HepG2 (cell line): ENCODE measurements around the gene PSMG3. TPM values are rescaled to one million over a fixed set of nuclear protein-coding genes. Genes with fewer than 3 reads are reported as not detected.

Experiments
- ARNTL ChIP-seq: sonication (generic); formaldehyde crosslinking; IDR thresholded peaks from 2 replicates; pipeline ENCODE4 v1.4.0; 2020; ENCODE audit warnings: mild to moderate bottlenecking, missing genetic modification reagents
- ASH2L ChIP-seq: fragments of 300-600, 200-600 bp; sonication (generic); IDR thresholded peaks from 2 replicates; pipeline ENCODE4 v1.7.0; 2017; ENCODE audit warnings: low read depth, mild to moderate bottlenecking, moderate library complexity, mixed read lengths, low read length; ENCODE audit not compliant: insufficient read length
- ATM ChIP-seq: fragments of 450-650 bp; IDR thresholded peaks from 2 replicates; pipeline ENCODE4 v1.7.1; 2017; ENCODE audit warnings: mild to moderate bottlenecking, borderline replicate concordance
- BCL6 ChIP-seq: IDR thresholded peaks from 2 replicates; pipeline ENCODE4 v1.6.1; 2016; ENCODE audit warnings: missing genetic modification reagents, missing compliant biosample characterization
- CBX2 ChIP-seq, 2 experiments: fragments of 200-600 bp in 1 of 2; sonication (generic); formaldehyde crosslinking in 1 of 2; IDR thresholded peaks; 2 replicates each; pipeline versions ENCODE4 v1.7.0 to v1.8.1; 2018 to 2022; ENCODE audit warnings: low read depth in 2 of 2, low read length in 1 of 2, mild to moderate bottlenecking in 1 of 2, missing genetic modification reagents in 1 of 2
- HDAC2 ChIP-seq: sonication (generic); formaldehyde crosslinking; IDR thresholded peaks from 2 replicates; pipeline ENCODE4 v1.4.0; 2020; ENCODE audit warnings: missing genetic modification reagents
- HIVEP1 ChIP-seq: sonication (generic); formaldehyde crosslinking; IDR thresholded peaks from 2 replicates; pipeline ENCODE4 v1.4.0; 2020; ENCODE audit warnings: mild to moderate bottlenecking, missing genetic modification reagents
- HNRNPUL1 ChIP-seq: fragments of 200-400 bp; formaldehyde crosslinking; IDR thresholded peaks from 2 replicates; pipeline ENCODE4 v1.6.1; 2017; ENCODE audit warnings: low read depth, mild to moderate bottlenecking, low read length, moderate library complexity
- HOXA9 ChIP-seq: sonication (generic); formaldehyde crosslinking; IDR thresholded peaks from 2 replicates; pipeline ENCODE4 v1.8.1; 2022; ENCODE audit warnings: missing genetic modification reagents, mild to moderate bottlenecking, moderate library complexity, borderline replicate concordance
- IKZF5 ChIP-seq: IDR thresholded peaks from 2 replicates; pipeline ENCODE4 v1.6.1; 2018; ENCODE audit warnings: missing genetic modification reagents, mild to moderate bottlenecking, missing compliant biosample characterization
- JDP2 ChIP-seq: sonication (generic); formaldehyde crosslinking; IDR thresholded peaks from 2 replicates; pipeline ENCODE4 v1.8.1; 2022; ENCODE audit warnings: missing genetic modification reagents, borderline replicate concordance
- KAT2B ChIP-seq: fragments of 150-350 bp; IDR thresholded peaks from 2 replicates; pipeline ENCODE4 v1.6.1; 2014; ENCODE audit warnings: low read depth, low read length, borderline replicate concordance
- KLF6 ChIP-seq: IDR thresholded peaks from 2 replicates; pipeline ENCODE4 v1.8.0; 2016; ENCODE audit warnings: missing biosample characterization, missing genetic modification reagents
- MIXL1 ChIP-seq: IDR thresholded peaks from 2 replicates; pipeline ENCODE4 v1.6.1; 2016
- NCOR1 ChIP-seq: fragments of 200-600 bp; sonication (generic); IDR thresholded peaks from 2 replicates; pipeline ENCODE4 v1.7.0; 2017; ENCODE audit warnings: antibody characterized with exemption, low read length, borderline replicate concordance
- POLR2A ChIP-seq, 2 experiments: IDR thresholded peaks; 2 replicates each; pipeline ENCODE4 v1.6.1; 2011; ENCODE audit warnings: low read depth in 2 of 2, low read length in 2 of 2, mild to moderate bottlenecking in 1 of 2, moderate library complexity in 1 of 2; ENCODE audit not compliant: insufficient read depth in 1 of 2
- RXRA ChIP-seq: sonication (generic); formaldehyde crosslinking; IDR thresholded peaks from 2 replicates; pipeline ENCODE4 v1.5.1; 2020; ENCODE audit warnings: missing genetic modification reagents
- SNRNP70 ChIP-seq: fragments of 200-400 bp; formaldehyde crosslinking; IDR thresholded peaks from 2 replicates; pipeline ENCODE4 v1.6.1; 2017; ENCODE audit warnings: mild to moderate bottlenecking, low read depth, low read length, moderate library complexity
- SOX13 ChIP-seq, 3 experiments: fragments of 450-650 bp in 1 of 3; sonication (generic) in 1 of 3; formaldehyde crosslinking in 1 of 3; IDR thresholded peaks in 2 of 3; conservative IDR thresholded peaks in 1 of 3; 2 replicates each; pipeline versions ENCODE4 v1.5.0 to v1.6.1; 2016 to 2020; ENCODE audit warnings: antibody characterized with exemption in 1 of 3, mild to moderate bottlenecking in 1 of 3, missing compliant biosample characterization in 1 of 3, missing genetic modification reagents in 1 of 3, moderate library complexity in 1 of 3
- SUZ12 ChIP-seq: fragments of 150-350 bp; IDR thresholded peaks from 2 replicates; pipeline ENCODE4 v1.6.1; 2014; ENCODE audit warnings: low read depth, low read length
- TBP ChIP-seq: sonication (generic); formaldehyde crosslinking; IDR thresholded peaks from 2 replicates; pipeline ENCODE4 v1.5.0; 2020; ENCODE audit warnings: missing genetic modification reagents
- TBX3 ChIP-seq: fragments of 450-650 bp; IDR thresholded peaks from 2 replicates; pipeline ENCODE4 v1.6.1; 2017; ENCODE audit warnings: antibody characterized with exemption, mild to moderate bottlenecking, inconsistent platforms, borderline replicate concordance
- THAP11 ChIP-seq: IDR thresholded peaks from 2 replicates; pipeline ENCODE4 v1.6.1; 2016; ENCODE audit warnings: missing biosample characterization, missing genetic modification reagents
- ZBTB38 ChIP-seq: sonication (generic); formaldehyde crosslinking; IDR thresholded peaks from 2 replicates; pipeline ENCODE4 v1.5.1; 2020; ENCODE audit warnings: mild to moderate bottlenecking, missing genetic modification reagents
- ZNF160 ChIP-seq: sonication (generic); formaldehyde crosslinking; IDR thresholded peaks from 2 replicates; pipeline ENCODE4 v1.8.0; 2022; ENCODE audit warnings: mild to moderate bottlenecking, inconsistent platforms, missing genetic modification reagents
- ZNF232 ChIP-seq: sonication (generic); formaldehyde crosslinking; IDR thresholded peaks from 2 replicates; pipeline ENCODE4 v1.4.0; 2020; ENCODE audit warnings: missing genetic modification reagents, borderline replicate concordance
- ZNF235 ChIP-seq: sonication (generic); formaldehyde crosslinking; IDR thresholded peaks from 2 replicates; pipeline ENCODE4 v1.8.1; 2023; ENCODE audit warnings: mild to moderate bottlenecking, missing genetic modification reagents, borderline replicate concordance
- ZNF264 ChIP-seq: sonication (generic); formaldehyde crosslinking; IDR thresholded peaks from 2 replicates; pipeline ENCODE4 v1.4.0; 2020; ENCODE audit warnings: missing genetic modification reagents
- ZNF331 ChIP-seq: sonication (generic); formaldehyde crosslinking; IDR thresholded peaks from 2 replicates; pipeline ENCODE4 v1.4.0; 2020; ENCODE audit warnings: missing genetic modification reagents
- ZNF563 ChIP-seq: sonication (generic); formaldehyde crosslinking; IDR thresholded peaks from 2 replicates; pipeline ENCODE4 v1.8.0; 2022; ENCODE audit warnings: mild to moderate bottlenecking, moderate library complexity, missing genetic modification reagents
- ZNF850 ChIP-seq: sonication (generic); formaldehyde crosslinking; conservative IDR thresholded peaks from 2 replicates; pipeline ENCODE4 v1.9.0; 2021; ENCODE audit warnings: mild to moderate bottlenecking, missing genetic modification reagents
- ZNF891 ChIP-seq: sonication (generic); formaldehyde crosslinking; IDR thresholded peaks from 2 replicates; pipeline ENCODE4 v1.5.0; 2020; ENCODE audit warnings: mild to moderate bottlenecking, missing genetic modification reagents
- ZSCAN22 ChIP-seq: sonication (generic); formaldehyde crosslinking; IDR thresholded peaks from 2 replicates; pipeline ENCODE4 v1.4.0; 2020; ENCODE audit warnings: mild to moderate bottlenecking, missing genetic modification reagents
- polyA plus RNA-seq, 8 experiments: library from polyadenylated mRNA; depleted of rRNA in 3 of 8; stranded (reverse) in 7 of 8; unstranded in 1 of 8; fragments of >200 nt; fragmentation: Illumina TruSeq in 4 of 8; extraction: Trizol in 4 of 8; gene quantifications; 2 replicates each; pipeline versions ENCODE4 v1.2.1 to v1.2.3, GENCODE V29; 2011 to 2016; ENCODE audit warnings: low read depth in 4 of 8, missing spikeins in 1 of 8, mixed read lengths in 1 of 8; ENCODE audit not compliant: insufficient read depth in 1 of 8
- total RNA-seq, 5 experiments: library from RNA; depleted of rRNA; stranded (reverse); fragments of >200 nt; fragmentation: Illumina TruSeq; extraction: Trizol; gene quantifications; 2 replicates each; pipeline ENCODE4 v1.2.3, GENCODE V29; 2016; ENCODE audit warnings: low read depth in 1 of 5

The PSMG3 gene
- total and polyA plus RNA-seq, 2 of the 13 experiments (the other 11 are each of a cell fraction or from before 2014, with no cell fraction given) = 29.6 to 48.4 TPM

GRCh38 chr7:1532456-1533254 lies 37.2 kb downstream of the PSMG3 start (continued):
- 0 out of 2 replicates have a peak, but pooled peaks have one; percentile 35 for TF ChIP-seq BCL6 (CRISPR knock-in tag)
- no peak for TF ChIP-seq ZNF264 (CRISPR knock-in tag)
- no peak for TF ChIP-seq ZNF235 (CRISPR knock-in tag)
- no peak; the same call in 1 of the 2 replicates for TF ChIP-seq ZNF563 (CRISPR knock-in tag)
- TF ChIP-seq ZNF331 (CRISPR knock-in tag) = no peak
- no peak for TF ChIP-seq ZNF850 (CRISPR knock-in tag)
- no peak for TF ChIP-seq ATM
- TF ChIP-seq CBX2 (IDR thresholded peaks at IDR 0.05; ENCODE audit: low read depth, low read length) = no peak
- TF ChIP-seq CBX2 (CRISPR knock-in tag; IDR thresholded peaks at IDR 0.05; ENCODE audit: low read depth) = no peak
- TF ChIP-seq SOX13 (IDR thresholded peaks at IDR 0.05) = no peak
- peak in 1 of 2 experiments; percentile 30; a peak in 1 of 4 replicates for TF ChIP-seq SOX13 (CRISPR knock-in tag; conservative IDR thresholded peaks at IDR 0.05 in 1 of 2, IDR thresholded peaks at IDR 0.05 in 1 of 2)
- no peak for TF ChIP-seq MIXL1 (CRISPR knock-in tag)
- TF ChIP-seq NCOR1 = peak; percentile 58; the same call in 1 of the 2 replicates
- peak; percentile 58; the same call in 1 of the 2 replicates for TF ChIP-seq KLF6 (CRISPR knock-in tag)
- TF ChIP-seq TBP = no peak
- peak in 1 of 2 experiments; percentile 25; a peak in 1 of 4 replicates for TF ChIP-seq POLR2A (IDR thresholded peaks at IDR 0.05; ENCODE audit: insufficient read depth in 1 of 2, low read depth in 2 of 2, low read length in 2 of 2)
- TF ChIP-seq THAP11 (CRISPR knock-in tag) = peak; percentile 49; the same call in 1 of the 2 replicates
- TF ChIP-seq ZBTB38 = peak; percentile 61; the same call in 1 of the 2 replicates
- peak; percentile 71 for TF ChIP-seq HDAC2 (CRISPR knock-in tag)
- peak; percentile 54 for TF ChIP-seq ASH2L
- 0 out of 2 replicates have a peak, but pooled peaks have one; percentile 3 for TF ChIP-seq HIVEP1 (CRISPR knock-in tag)
- TF ChIP-seq IKZF5 = peak; percentile 22; the same call in 1 of the 2 replicates
- no peak for TF ChIP-seq HNRNPUL1
- TF ChIP-seq RXRA (CRISPR knock-in tag) = peak; percentile 24; the same call in 1 of the 2 replicates
- no peak for TF ChIP-seq KAT2B
- no peak for TF ChIP-seq ZSCAN22
- no peak for TF ChIP-seq HOXA9 (CRISPR knock-in tag)
- no peak for TF ChIP-seq SNRNP70
- no peak for TF ChIP-seq ZNF232
- TF ChIP-seq ZNF160 = no peak
- no peak for TF ChIP-seq SUZ12
- TF ChIP-seq ARNTL (CRISPR knock-in tag) = no peak
- no peak for TF ChIP-seq JDP2
- TF ChIP-seq TBX3 = no peak
- no peak for TF ChIP-seq ZNF891 (CRISPR knock-in tag)
